ENCODE results near the gene IPCEF1. TPM values are rescaled to one million over a fixed set of nuclear protein-coding genes. Genes with fewer than 3 reads are reported as not detected.
A peak's percentile ranks its signal among the peaks of the same experiment; 100 is the strongest.

Gene IPCEF1
- total RNA-seq, 1 experiment from 2014 or later: not detected

DNA sequence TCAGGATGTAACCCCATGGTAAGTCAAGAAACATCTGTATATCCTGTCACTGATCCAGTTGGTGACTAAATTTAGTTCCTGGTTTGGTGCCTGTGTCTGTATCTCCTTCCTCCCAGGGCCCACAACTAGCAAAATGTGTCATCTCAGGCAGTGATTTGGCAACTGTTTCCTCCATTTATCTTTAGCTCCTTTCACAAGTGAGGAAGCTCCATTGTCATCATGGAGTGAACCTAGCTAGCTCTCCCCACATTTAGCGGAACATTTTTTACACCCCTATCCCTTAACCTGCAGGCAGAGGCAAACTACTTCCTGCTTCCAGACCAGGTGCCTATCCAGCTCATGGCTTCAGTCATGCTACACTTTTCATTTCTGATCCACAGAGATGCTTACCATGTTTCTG, 99.5 kb downstream of the IPCEF1 start:
- DNase-seq (ENCODE audit: unreplicated experiment): no peak
- intact Hi-C loops (cut with micrococcal nuclease): no loop called here
- CTCF ChIA-PET: no interaction called here
- H3K4me1 Mint-ChIP-seq (ENCODE audit: insufficient read depth, unreplicated experiment): no peaks in the 10 kb centered on the region
- H3K27ac Mint-ChIP-seq (ENCODE audit: low read depth, unreplicated experiment): no peak overlapping the region
- TF ChIP-seq CTCF (IDR thresholded peaks at IDR 0.05; ENCODE audit: unreplicated experiment): no peak
- H3K9me3 Mint-ChIP-seq (ENCODE audit: unreplicated experiment): peaks cover 34% of the 10 kb centered on the region
- no TSS peak for BruUV-seq (replicated peaks)
- POLR2A ChIA-PET: no interaction called here
- no peaks in the 10 kb centered on the region for H3K27me3 Mint-ChIP-seq (ENCODE audit: insufficient read depth, unreplicated experiment)
- H3K4me3 Mint-ChIP-seq (ENCODE audit: unreplicated experiment): no peak overlapping the region
- H3K36me3 Mint-ChIP-seq (ENCODE audit: insufficient read depth, unreplicated experiment): no peaks in the 10 kb centered on the region

DNA sequence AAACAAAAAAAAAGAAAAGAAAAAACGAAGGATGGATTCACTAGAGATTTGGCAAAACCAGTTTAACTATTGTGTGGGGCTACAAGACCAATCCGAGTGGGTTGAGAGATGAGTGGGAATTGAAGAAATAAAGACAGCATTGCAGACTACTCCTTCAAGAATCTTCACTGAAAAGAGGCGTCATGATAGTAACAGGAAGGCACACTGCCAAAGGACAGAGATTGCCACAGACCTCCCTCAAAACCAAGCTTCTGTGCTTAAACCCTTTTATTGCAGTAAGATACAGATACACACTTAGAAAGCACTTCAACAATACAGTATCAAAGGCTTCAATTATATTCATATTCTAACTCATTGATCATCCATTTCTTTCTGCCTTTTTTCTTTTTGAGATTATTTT, 103.9 kb downstream of the IPCEF1 start:
- DNase-seq (ENCODE audit: unreplicated experiment): peak; percentile 21
- Mint-ChIP-seq H3K27me3 (ENCODE audit: insufficient read depth, unreplicated experiment) (no peaks in the 10 kb centered on the region), H3K4me3 (ENCODE audit: unreplicated experiment) (no peak overlapping the region), H3K36me3 (ENCODE audit: insufficient read depth, unreplicated experiment) (no peaks in the 10 kb centered on the region), H3K9me3 (ENCODE audit: unreplicated experiment) (peaks cover 26% of the 10 kb centered on the region), H3K4me1 (ENCODE audit: insufficient read depth, unreplicated experiment) (no peaks in the 10 kb centered on the region), H3K27ac (ENCODE audit: low read depth, unreplicated experiment) (peak overlapping the region; percentile 69)
- intact Hi-C loops (cut with micrococcal nuclease): no loop called here
- CTCF ChIA-PET: no interaction called here
- no peak for TF ChIP-seq CTCF (IDR thresholded peaks at IDR 0.05; ENCODE audit: unreplicated experiment)
- POLR2A ChIA-PET: no interaction called here
- no TSS peak for BruUV-seq (replicated peaks)

- Mint-ChIP-seq H3K9me3 (ENCODE audit: unreplicated experiment) (peaks cover 19% of the 10 kb centered on the region), H3K27me3 (ENCODE audit: insufficient read depth, unreplicated experiment) (no peaks in the 10 kb centered on the region), H3K4me1 (ENCODE audit: insufficient read depth, unreplicated experiment) (no peaks in the 10 kb centered on the region), H3K27ac (ENCODE audit: low read depth, unreplicated experiment) (no peak overlapping the region), H3K36me3 (ENCODE audit: insufficient read depth, unreplicated experiment) (no peaks in the 10 kb centered on the region), H3K4me3 (ENCODE audit: unreplicated experiment) (no peak overlapping the region)
- peak; percentile 19 for DNase-seq (ENCODE audit: unreplicated experiment)
- ChIA-PET POLR2A (interaction anchor here (0.6 kb wide), 1 partner anchor 125 kb away, joined by 6 read pairs; no protein-coding TSS in a partner anchor), CTCF (interaction anchor here (0.9 to 1.2 kb wide), 2 partner anchors 26 to 97 kb away, joined by 3 to 6 read pairs; no protein-coding TSS in a partner anchor)
- intact Hi-C loops (cut with micrococcal nuclease): no loop called here
- no TSS peak for BruUV-seq (replicated peaks)
- TF ChIP-seq CTCF (IDR thresholded peaks at IDR 0.05; ENCODE audit: unreplicated experiment): no peak
These were observed 105.5 kb downstream of the IPCEF1 start for GRCh38 chr6:154251116-154251515.

DNA sequence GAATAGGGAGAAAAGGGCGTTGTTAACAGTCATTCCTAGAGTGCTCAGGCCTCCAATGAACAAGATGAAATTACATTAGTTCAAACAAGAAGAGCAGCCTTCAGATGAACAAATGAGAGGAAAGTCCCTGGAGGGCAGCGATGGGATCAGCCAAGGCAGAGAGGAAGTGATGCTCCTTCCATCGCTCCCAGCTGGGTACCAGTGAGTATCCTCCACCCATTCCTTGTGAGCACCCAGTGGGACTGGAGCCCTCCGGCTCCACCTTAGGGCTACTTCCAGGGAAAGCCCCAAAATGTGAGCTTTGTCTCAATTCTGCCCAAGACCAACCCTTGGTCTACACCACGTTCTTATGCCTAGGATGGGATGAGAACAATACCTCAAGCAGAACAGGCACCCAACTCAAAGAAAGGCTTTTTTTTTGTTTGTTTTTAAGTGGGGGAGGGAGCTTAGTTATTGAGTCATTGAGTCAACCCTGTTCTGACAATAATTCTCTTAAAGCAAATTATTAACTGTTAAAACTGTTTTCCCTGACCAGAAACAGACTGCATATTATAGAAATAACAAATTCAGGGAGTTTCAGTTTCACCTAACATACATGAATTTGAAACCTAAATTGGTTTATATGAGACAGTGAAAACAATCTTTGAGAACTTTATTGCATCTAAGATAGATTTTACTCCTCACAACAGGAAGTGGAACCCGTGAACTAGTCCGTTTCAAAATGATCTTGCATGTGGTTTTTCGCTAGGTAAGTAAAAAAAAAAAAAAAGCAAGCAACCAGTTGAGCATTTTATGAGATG, 106.9 kb downstream of the IPCEF1 start:
- no peak for TF ChIP-seq CTCF (IDR thresholded peaks at IDR 0.05; ENCODE audit: unreplicated experiment)
- DNase-seq (ENCODE audit: unreplicated experiment): no peak
- CTCF ChIA-PET: interaction anchor here (0.6 kb wide), 2 partner anchors 426 to 536 kb away, joined by 3 read pairs; no protein-coding TSS in a partner anchor
- no peaks in the 10 kb centered on the region for H3K27me3 Mint-ChIP-seq (ENCODE audit: insufficient read depth, unreplicated experiment)
- H3K27ac Mint-ChIP-seq (ENCODE audit: low read depth, unreplicated experiment): no peak overlapping the region
- BruUV-seq (replicated peaks): no TSS peak
- H3K9me3 Mint-ChIP-seq (ENCODE audit: unreplicated experiment): peaks cover 7% of the 10 kb centered on the region
- H3K4me1 Mint-ChIP-seq (ENCODE audit: insufficient read depth, unreplicated experiment): no peaks in the 10 kb centered on the region
- intact Hi-C loops (cut with micrococcal nuclease): no loop called here
- POLR2A ChIA-PET: no interaction called here
- no peak overlapping the region for H3K4me3 Mint-ChIP-seq (ENCODE audit: unreplicated experiment)
- H3K36me3 Mint-ChIP-seq (ENCODE audit: insufficient read depth, unreplicated experiment): no peaks in the 10 kb centered on the region
